Measurements from ENCODE around the gene CERT1. TPM values are rescaled to one million over a fixed set of nuclear protein-coding genes. Genes with fewer than 3 reads are reported as not detected.

The CERT1 gene
- total RNA-seq, 1 experiment from 2014 or later: 50.2 TPM

- no peaks in the 10 kb centered on the region for H4K20me1 ChIP-seq (ENCODE audit: control insufficient read depth, insufficient read depth, insufficient read length)
Measured at GRCh38 chr5:75545131-75545530, 33.7 kb upstream of the CERT1 start.

More at GRCh38 chr5:75545131-75545530, 33.7 kb upstream of the CERT1 start:
- Histone ChIP-seq H3K79me2 (ENCODE audit: insufficient read depth, low read length) (no peaks in the 10 kb centered on the region), H2BK20ac (ENCODE audit: low read depth, low read length, poor library complexity, severe bottlenecking) (no peak overlapping the region), H2BK120ac (ENCODE audit: low read depth, low read length, poor library complexity, severe bottlenecking) (no peak overlapping the region), H2BK12ac (ENCODE audit: insufficient read length, low read depth, low read length) (no peak overlapping the region), H3K23me2 (ENCODE audit: insufficient read length, low read depth, low read length, poor library complexity, severe bottlenecking) (no peaks in the 10 kb centered on the region), H3K56ac (ENCODE audit: insufficient read length, low read depth, low read length) (no peak overlapping the region), H3K4me1 (ENCODE audit: insufficient read depth, low read length) (no peaks in the 10 kb centered on the region), H2BK5ac (ENCODE audit: insufficient read length, low read length) (no peak overlapping the region), H3K23ac (ENCODE audit: insufficient read length, low read depth, low read length) (no peak overlapping the region), H3K4me2 (ENCODE audit: insufficient read depth, insufficient read length, low read length) (no peak overlapping the region), H4K5ac (ENCODE audit: insufficient read length, low read depth, low read length) (no peak overlapping the region), H4K91ac (ENCODE audit: insufficient read length, low read depth, low read length) (no peak overlapping the region), H3K4ac (ENCODE audit: low read depth, low read length) (no peak overlapping the region), H3K18ac (ENCODE audit: insufficient read length, low read depth, low read length) (no peak overlapping the region), H2AFZ (ENCODE audit: low read length) (no peak overlapping the region), H2AK5ac (ENCODE audit: insufficient read length, low read length) (no peak overlapping the region), H3K27me3 (ENCODE audit: insufficient read depth, low read length) (no peaks in the 10 kb centered on the region), H4K8ac (replicated peaks; ENCODE audit: insufficient read length, low read depth, low read length) (no peak overlapping the region), H3K14ac (ENCODE audit: insufficient read depth, low read length) (no peak overlapping the region), H3K9me3 (ENCODE audit: control insufficient read depth, low read depth, low read length) (no peaks in the 10 kb centered on the region), H3K79me1 (ENCODE audit: insufficient read depth, low read depth, low read length, poor library complexity, severe bottlenecking) (no peaks in the 10 kb centered on the region), H3T11ph (ENCODE audit: low read length) (no peak overlapping the region), H3K9ac (ENCODE audit: extremely low read depth, insufficient read length, low read length) (no peak overlapping the region), H2BK15ac (ENCODE audit: low read depth, low read length) (no peak overlapping the region), H3K27ac (ENCODE audit: insufficient read length, low read depth, low read length) (no peak overlapping the region)
- TF ChIP-seq CTCF (conservative IDR thresholded peaks at IDR 0.05): no peak
- no CpG with 5 or more reads among the region's 2 CpGs for WGBS (ENCODE audit: extremely low coverage, insufficient read length, low lambda C conversion rate)
- H3K4me1 Mint-ChIP-seq: no peaks in the 10 kb centered on the region
- H3K27me3 Mint-ChIP-seq (ENCODE audit: low read depth): no peaks in the 10 kb centered on the region
- DNase-seq: no peak
- no peaks in the 10 kb centered on the region; a peak in 1 of 5 replicates for H3K9me3 Mint-ChIP-seq
- H3K4me3 Mint-ChIP-seq: no peak overlapping the region
- H3K36me3 Mint-ChIP-seq (ENCODE audit: insufficient read depth in 1 of 3, low read depth in 3 of 3): no peaks in the 10 kb centered on the region
- no peak overlapping the region for H3K27ac Mint-ChIP-seq

Measured in H9 (cell line).